Measurements from ENCODE around the gene YAP1.

Gene YAP1

GRCh38 chr11:102151784-102152525, 41.7 kb downstream of the YAP1 start:
- TF ChIP-seq CTCF (IDR thresholded peaks at IDR 0.05; ENCODE audit: low read depth, low read length): no peak

GRCh38 chr11:102153082-102153481, 42.8 kb downstream of the YAP1 start:
- TF ChIP-seq CTCF (IDR thresholded peaks at IDR 0.05; ENCODE audit: low read depth, low read length): no peak
- DNase-seq (ENCODE audit: low read depth in 2 of 2): peak in 1 of 2 donors; percentile 46
- no peak overlapping the region for H3K4me3 ChIP-seq (replicated peaks in 1 of 2; ENCODE audit: low read depth in 2 of 2, low read length in 2 of 2)

More at GRCh38 chr11:102151784-102152525, 41.7 kb downstream of the YAP1 start:
- DNase-seq (ENCODE audit: low read depth in 2 of 2): no peak
- no peak overlapping the region for H3K4me3 ChIP-seq (replicated peaks in 1 of 2; ENCODE audit: low read depth in 2 of 2, low read length in 2 of 2)

GRCh38 chr11:102154806-102155205, 44.6 kb downstream of the YAP1 start:
- no peak for TF ChIP-seq CTCF (IDR thresholded peaks at IDR 0.05; ENCODE audit: low read depth, low read length)
- no peak for DNase-seq (ENCODE audit: low read depth in 2 of 2)
- H3K4me3 ChIP-seq (replicated peaks in 1 of 2; ENCODE audit: low read depth in 2 of 2, low read length in 2 of 2): no peak overlapping the region

GRCh38 chr11:102155676-102156075, 45.4 kb downstream of the YAP1 start:
- no peak overlapping the region for H3K4me3 ChIP-seq (replicated peaks in 1 of 2; ENCODE audit: low read depth in 2 of 2, low read length in 2 of 2)
- TF ChIP-seq CTCF (IDR thresholded peaks at IDR 0.05; ENCODE audit: low read depth, low read length): no peak
- DNase-seq (ENCODE audit: low read depth in 2 of 2): no peak

GRCh38 chr11:102157219-102157618, 47.0 kb downstream of the YAP1 start:
- peak; percentile 85 to 96 for DNase-seq (ENCODE audit: low read depth in 2 of 2)
- no peak for TF ChIP-seq CTCF (IDR thresholded peaks at IDR 0.05; ENCODE audit: low read depth, low read length)
- H3K4me3 ChIP-seq (replicated peaks in 1 of 2; ENCODE audit: low read depth in 2 of 2, low read length in 2 of 2): no peak overlapping the region

GRCh38 chr11:102158164-102158735, 48.0 kb downstream of the YAP1 start:
- DNase-seq (ENCODE audit: low read depth in 2 of 2): no peak
- H3K4me3 ChIP-seq (replicated peaks in 1 of 2; ENCODE audit: low read depth in 2 of 2, low read length in 2 of 2): no peak overlapping the region
- TF ChIP-seq CTCF (IDR thresholded peaks at IDR 0.05; ENCODE audit: low read depth, low read length): no peak
